SK-N-SH treated with all-trans-retinoic acid at 6 μM for 48 hours (cell line): ENCODE data around the gene PTTG1IP2.

ENCODE experiments used
- ARNTL ChIP-seq: fragments of 450-650 bp; formaldehyde crosslinking; IDR thresholded peaks from 2 replicates; pipeline ENCODE4 v1.5.0; 2020; ENCODE audit warnings: low read depth, mild to moderate bottlenecking, moderate library complexity, borderline replicate concordance
- PPARA ChIP-seq: fragments of 250-450 bp; sonication (Bioruptor Pico); IDR thresholded peaks from 2 replicates; pipeline ENCODE4 v1.5.0; 2020; ENCODE audit warnings: mild to moderate bottlenecking, borderline replicate concordance
- ZC3H10 ChIP-seq: fragments of 250-450 bp; sonication (Bioruptor Pico); IDR thresholded peaks from 2 replicates; pipeline ENCODE4 v1.5.1; 2021; ENCODE audit warnings: mild to moderate bottlenecking, moderate library complexity
- ZFP30 ChIP-seq: fragments of 450-650 bp; formaldehyde crosslinking; IDR thresholded peaks from 2 replicates; pipeline ENCODE4 v1.5.0; 2022; ENCODE audit warnings: mild to moderate bottlenecking, moderate library complexity
- ZNF565 ChIP-seq: fragments of 450-650 bp; formaldehyde crosslinking; conservative IDR thresholded peaks from 2 replicates; pipeline ENCODE4 v1.5.0; 2020; ENCODE audit warnings: low read depth, mild to moderate bottlenecking, moderate library complexity
- ZNF70 ChIP-seq: fragments of 450-650 bp; formaldehyde crosslinking; IDR thresholded peaks from 2 replicates; pipeline ENCODE4 v1.5.0; 2020; ENCODE audit warnings: mild to moderate bottlenecking, moderate library complexity
- TF ChIP-seq, protein P1 (sequence below): fragments of 250-450 bp; sonication (Bioruptor Pico); IDR thresholded peaks from 2 replicates; pipeline ENCODE4 v1.5.0; 2020; ENCODE audit warnings: mild to moderate bottlenecking, moderate library complexity
- TF ChIP-seq, protein P2 (sequence below): fragments of 250-450 bp; sonication (Bioruptor Pico); IDR thresholded peaks from 2 replicates; pipeline ENCODE4 v1.8.0; 2021; ENCODE audit warnings: low read depth, mild to moderate bottlenecking, moderate library complexity, borderline replicate concordance
- TF ChIP-seq, protein P3 (sequence below): fragments of 250-450 bp; sonication (Bioruptor Pico); IDR thresholded peaks from 2 replicates; pipeline ENCODE4 v1.5.1; 2020; ENCODE audit warnings: low read depth, mild to moderate bottlenecking, moderate library complexity
- TF ChIP-seq, protein P4 (sequence below): fragments of 250-450 bp; sonication (Bioruptor Pico); IDR thresholded peaks from 2 replicates; pipeline ENCODE4 v1.8.0; 2020; ENCODE audit warnings: mild to moderate bottlenecking, moderate library complexity, borderline replicate concordance

DNA sequence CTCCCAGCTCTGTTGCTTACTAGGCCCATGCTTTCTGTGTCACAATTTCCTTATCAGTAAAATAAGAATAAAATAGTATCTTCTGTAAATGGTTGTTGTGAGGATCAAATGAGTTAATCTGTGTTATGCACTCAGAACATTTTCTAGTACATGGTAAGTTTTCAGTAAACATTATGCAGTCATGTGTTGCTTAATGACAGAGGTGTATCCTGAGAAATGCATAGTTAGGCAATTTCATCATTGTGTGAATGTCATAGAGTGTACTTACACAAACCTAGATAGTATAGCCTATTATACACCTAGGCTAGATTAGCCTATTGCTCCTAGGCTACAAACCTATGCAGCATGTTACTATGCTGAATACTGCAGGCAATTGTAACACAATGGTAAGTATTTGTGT is 4.4 kb downstream of the PTTG1IP2 start:
- TF ChIP-seq ZC3H10 (CRISPR knock-in tag) = no peak
- TF ChIP-seq, protein P1, sequence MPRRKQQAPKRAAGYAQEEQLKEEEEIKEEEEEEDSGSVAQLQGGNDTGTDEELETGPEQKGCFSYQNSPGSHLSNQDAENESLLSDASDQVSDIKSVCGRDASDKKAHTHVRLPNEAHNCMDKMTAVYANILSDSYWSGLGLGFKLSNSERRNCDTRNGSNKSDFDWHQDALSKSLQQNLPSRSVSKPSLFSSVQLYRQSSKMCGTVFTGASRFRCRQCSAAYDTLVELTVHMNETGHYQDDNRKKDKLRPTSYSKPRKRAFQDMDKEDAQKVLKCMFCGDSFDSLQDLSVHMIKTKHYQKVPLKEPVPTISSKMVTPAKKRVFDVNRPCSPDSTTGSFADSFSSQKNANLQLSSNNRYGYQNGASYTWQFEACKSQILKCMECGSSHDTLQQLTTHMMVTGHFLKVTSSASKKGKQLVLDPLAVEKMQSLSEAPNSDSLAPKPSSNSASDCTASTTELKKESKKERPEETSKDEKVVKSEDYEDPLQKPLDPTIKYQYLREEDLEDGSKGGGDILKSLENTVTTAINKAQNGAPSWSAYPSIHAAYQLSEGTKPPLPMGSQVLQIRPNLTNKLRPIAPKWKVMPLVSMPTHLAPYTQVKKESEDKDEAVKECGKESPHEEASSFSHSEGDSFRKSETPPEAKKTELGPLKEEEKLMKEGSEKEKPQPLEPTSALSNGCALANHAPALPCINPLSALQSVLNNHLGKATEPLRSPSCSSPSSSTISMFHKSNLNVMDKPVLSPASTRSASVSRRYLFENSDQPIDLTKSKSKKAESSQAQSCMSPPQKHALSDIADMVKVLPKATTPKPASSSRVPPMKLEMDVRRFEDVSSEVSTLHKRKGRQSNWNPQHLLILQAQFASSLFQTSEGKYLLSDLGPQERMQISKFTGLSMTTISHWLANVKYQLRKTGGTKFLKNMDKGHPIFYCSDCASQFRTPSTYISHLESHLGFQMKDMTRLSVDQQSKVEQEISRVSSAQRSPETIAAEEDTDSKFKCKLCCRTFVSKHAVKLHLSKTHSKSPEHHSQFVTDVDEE (CRISPR knock-in tag) = no peak
- TF ChIP-seq, protein P2, sequence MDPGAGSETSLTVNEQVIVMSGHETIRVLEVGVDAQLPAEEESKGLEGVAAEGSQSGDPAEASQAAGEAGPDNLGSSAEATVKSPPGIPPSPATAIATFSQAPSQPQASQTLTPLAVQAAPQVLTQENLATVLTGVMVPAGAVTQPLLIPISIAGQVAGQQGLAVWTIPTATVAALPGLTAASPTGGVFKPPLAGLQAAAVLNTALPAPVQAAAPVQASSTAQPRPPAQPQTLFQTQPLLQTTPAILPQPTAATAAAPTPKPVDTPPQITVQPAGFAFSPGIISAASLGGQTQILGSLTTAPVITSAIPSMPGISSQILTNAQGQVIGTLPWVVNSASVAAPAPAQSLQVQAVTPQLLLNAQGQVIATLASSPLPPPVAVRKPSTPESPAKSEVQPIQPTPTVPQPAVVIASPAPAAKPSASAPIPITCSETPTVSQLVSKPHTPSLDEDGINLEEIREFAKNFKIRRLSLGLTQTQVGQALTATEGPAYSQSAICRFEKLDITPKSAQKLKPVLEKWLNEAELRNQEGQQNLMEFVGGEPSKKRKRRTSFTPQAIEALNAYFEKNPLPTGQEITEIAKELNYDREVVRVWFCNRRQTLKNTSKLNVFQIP = no peak
- no peak for TF ChIP-seq PPARA
- TF ChIP-seq ZFP30 (CRISPR knock-in tag) = no peak
- no peak for TF ChIP-seq ARNTL (CRISPR knock-in tag)
- no peak for TF ChIP-seq ZNF565 (CRISPR knock-in tag)
- no peak for TF ChIP-seq ZNF70 (CRISPR knock-in tag)
- TF ChIP-seq, protein P3, sequence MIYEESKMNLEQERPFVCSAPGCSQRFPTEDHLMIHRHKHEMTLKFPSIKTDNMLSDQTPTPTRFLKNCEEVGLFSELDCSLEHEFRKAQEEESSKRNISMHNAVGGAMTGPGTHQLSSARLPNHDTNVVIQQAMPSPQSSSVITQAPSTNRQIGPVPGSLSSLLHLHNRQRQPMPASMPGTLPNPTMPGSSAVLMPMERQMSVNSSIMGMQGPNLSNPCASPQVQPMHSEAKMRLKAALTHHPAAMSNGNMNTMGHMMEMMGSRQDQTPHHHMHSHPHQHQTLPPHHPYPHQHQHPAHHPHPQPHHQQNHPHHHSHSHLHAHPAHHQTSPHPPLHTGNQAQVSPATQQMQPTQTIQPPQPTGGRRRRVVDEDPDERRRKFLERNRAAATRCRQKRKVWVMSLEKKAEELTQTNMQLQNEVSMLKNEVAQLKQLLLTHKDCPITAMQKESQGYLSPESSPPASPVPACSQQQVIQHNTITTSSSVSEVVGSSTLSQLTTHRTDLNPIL = no peak
- TF ChIP-seq, protein P4, sequence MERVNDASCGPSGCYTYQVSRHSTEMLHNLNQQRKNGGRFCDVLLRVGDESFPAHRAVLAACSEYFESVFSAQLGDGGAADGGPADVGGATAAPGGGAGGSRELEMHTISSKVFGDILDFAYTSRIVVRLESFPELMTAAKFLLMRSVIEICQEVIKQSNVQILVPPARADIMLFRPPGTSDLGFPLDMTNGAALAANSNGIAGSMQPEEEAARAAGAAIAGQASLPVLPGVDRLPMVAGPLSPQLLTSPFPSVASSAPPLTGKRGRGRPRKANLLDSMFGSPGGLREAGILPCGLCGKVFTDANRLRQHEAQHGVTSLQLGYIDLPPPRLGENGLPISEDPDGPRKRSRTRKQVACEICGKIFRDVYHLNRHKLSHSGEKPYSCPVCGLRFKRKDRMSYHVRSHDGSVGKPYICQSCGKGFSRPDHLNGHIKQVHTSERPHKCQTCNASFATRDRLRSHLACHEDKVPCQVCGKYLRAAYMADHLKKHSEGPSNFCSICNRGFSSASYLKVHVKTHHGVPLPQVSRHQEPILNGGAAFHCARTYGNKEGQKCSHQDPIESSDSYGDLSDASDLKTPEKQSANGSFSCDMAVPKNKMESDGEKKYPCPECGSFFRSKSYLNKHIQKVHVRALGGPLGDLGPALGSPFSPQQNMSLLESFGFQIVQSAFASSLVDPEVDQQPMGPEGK = no peak
